ENCODE measurements around the gene CLEC4D. TPM values are rescaled to one million over a fixed set of nuclear protein-coding genes. Genes with fewer than 3 reads are reported as not detected.

The CLEC4D gene
- total RNA-seq: not detected in 2 replicates

GRCh38 chr12:8513256-8513655 is at the start of gene CLEC4D:
Gene CLEC4D (plus strand): TSS chr12:8513503. CDS start chr12:8513733, 230 bp downstream.

DNA sequence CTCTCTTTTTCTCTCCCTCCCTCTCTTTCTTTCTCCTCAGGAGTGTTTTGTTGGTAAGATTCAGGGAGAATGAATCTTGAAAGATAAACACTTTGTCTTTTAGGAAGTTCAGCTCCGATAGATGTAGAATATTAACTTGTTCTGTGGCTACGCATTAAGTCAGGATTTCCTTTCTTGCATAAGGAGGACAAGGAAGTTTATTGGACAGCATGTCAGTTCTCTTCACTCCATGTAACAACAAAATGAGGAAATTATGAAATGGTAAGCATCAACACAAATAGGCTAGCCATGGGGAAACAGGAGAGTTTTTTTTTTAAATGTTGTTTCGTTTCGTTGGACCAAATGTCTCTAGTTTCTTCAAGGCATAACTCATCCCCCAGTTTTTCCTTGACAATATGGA is 27.5 kb downstream of the CLEC4D start, which contains the start of gene CLEC4E:
TSS of gene CLEC4E (minus strand) at position 75 of the 400 bp plus-strand sequence. CDS start 108 bp downstream, outside the sequence.

Other genes starting within 250 kb of the CLEC4D start
- not detected in 2 replicates for gene CLEC6A, start 57.5 kb upstream of the CLEC4D start, total RNA-seq
- gene CLEC4E, start 27.4 kb downstream of the CLEC4D start, total RNA-seq: not detected in 2 replicates
- not detected in 2 replicates for gene AICDA, start 99.4 kb downstream of the CLEC4D start, total RNA-seq
- not detected in 2 replicates for gene MFAP5, start 149.3 kb downstream of the CLEC4D start, total RNA-seq
- 42.9 and 87.8 TPM in 2 replicates for gene RIMKLB, start 184.5 kb downstream of the CLEC4D start, total RNA-seq